Measurements from ENCODE around the gene LRRC32.
A peak's percentile ranks its signal among the peaks of the same experiment; 100 is the strongest.
"Not testable (repeated sequence)": the region's sequence is repeated elsewhere in the genome, so short reads cannot be mapped to it uniquely, and the experiment has no call there.

LRRC32 gene

GRCh38 chr11:76628408-76628947, 42.1 kb downstream of the LRRC32 start:
- no peak for DNase-seq (ENCODE audit: low read depth)

- no peak for DNase-seq (ENCODE audit: low read depth)
These were observed 42.9 kb downstream of the LRRC32 start for GRCh38 chr11:76627606-76628005.

- no peak for DNase-seq (ENCODE audit: low read depth)
These were observed 43.6 kb downstream of the LRRC32 start for GRCh38 chr11:76626921-76627401.

- no peak for DNase-seq (ENCODE audit: low read depth)
These were observed 44.3 kb downstream of the LRRC32 start for GRCh38 chr11:76626266-76626665.

- no peak for DNase-seq (ENCODE audit: low read depth)
These were observed 44.9 kb downstream of the LRRC32 start for GRCh38 chr11:76625472-76626186.

GRCh38 chr11:76624500-76625379, 45.8 kb downstream of the LRRC32 start:
- DNase-seq (ENCODE audit: low read depth), result no peak

- DNase-seq (ENCODE audit: low read depth), result no peak
These were observed 46.6 kb downstream of the LRRC32 start for GRCh38 chr11:76623884-76624419.

- no peak for DNase-seq (ENCODE audit: low read depth)
These were observed 47.2 kb downstream of the LRRC32 start for GRCh38 chr11:76623171-76623883.

GRCh38 chr11:76622493-76623094, 48.0 kb downstream of the LRRC32 start:
- no peak for DNase-seq (ENCODE audit: low read depth)

GRCh38 chr11:76621868-76622267, 48.7 kb downstream of the LRRC32 start:
- no peak for DNase-seq (ENCODE audit: low read depth)

GRCh38 chr11:76621466-76621865, 49.1 kb downstream of the LRRC32 start:
- DNase-seq (ENCODE audit: low read depth), result no peak

- DNase-seq (ENCODE audit: low read depth), result peak; percentile 94
These were observed 50.1 kb downstream of the LRRC32 start for GRCh38 chr11:76620489-76620888.

- DNase-seq (ENCODE audit: low read depth), result not testable (repeated sequence)
These were observed 50.7 kb downstream of the LRRC32 start for GRCh38 chr11:76619801-76620200.

GRCh38 chr11:76617553-76618265, 52.8 kb downstream of the LRRC32 start:
- DNase-seq (ENCODE audit: low read depth), result no peak

GRCh38 chr11:76616676-76617552, 53.6 kb downstream of the LRRC32 start:
- DNase-seq (ENCODE audit: low read depth), result no peak

- DNase-seq (ENCODE audit: low read depth), result no peak
These were observed 54.6 kb downstream of the LRRC32 start for GRCh38 chr11:76615950-76616349.

- no peak for DNase-seq (ENCODE audit: low read depth)
These were observed 55.9 kb downstream of the LRRC32 start for GRCh38 chr11:76614471-76615179.

- DNase-seq (ENCODE audit: low read depth), result no peak
These were observed 56.6 kb downstream of the LRRC32 start for GRCh38 chr11:76613901-76614300.

GRCh38 chr11:76612226-76612625, 58.3 kb downstream of the LRRC32 start:
- no peak for DNase-seq (ENCODE audit: low read depth)
